Choroid plexus epithelial cell (primary cell): Measurements from ENCODE around the gene KIF1B.

Source experiments
- DNase-seq: peaks from one replicate; pipeline ENCODE4 v3.0.0-alpha.2; 2010; ENCODE audit warnings: low read depth
- H3K4me3 ChIP-seq: 2 replicates; pipeline ENCODE4 v1.5.1; 2011; ENCODE audit warnings: low read depth, mild to moderate bottlenecking, control low read depth, low read length, moderate library complexity
- TF ChIP-seq, protein P1 (sequence below): conservative IDR thresholded peaks from 2 replicates; pipeline ENCODE4 v1.5.1; 2011; ENCODE audit warnings: low read depth, mild to moderate bottlenecking, control low read depth, inconsistent platforms, low read length, moderate library complexity

Gene KIF1B

DNA sequence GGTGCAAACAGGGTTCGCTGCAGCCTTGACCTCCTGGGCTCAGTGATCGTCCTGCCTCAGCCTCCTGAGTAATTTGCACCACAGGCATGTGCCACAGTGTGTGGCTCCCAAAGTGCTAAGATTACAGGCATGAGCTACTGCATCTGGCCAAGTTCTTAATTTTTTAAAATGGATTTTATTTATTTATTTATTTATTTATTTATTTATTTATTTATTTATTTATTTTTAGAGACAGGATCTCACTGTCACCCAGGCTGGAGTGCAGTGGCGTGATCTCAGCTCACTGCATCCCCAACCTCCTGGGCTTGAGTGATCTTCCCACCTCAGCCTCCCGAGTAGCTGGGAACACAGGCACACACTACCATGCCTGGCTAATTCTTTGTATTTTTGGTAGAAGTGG is 54.7 kb downstream of the KIF1B start:
- no peak overlapping the region for H3K4me3 ChIP-seq
- TF ChIP-seq, protein P1, sequence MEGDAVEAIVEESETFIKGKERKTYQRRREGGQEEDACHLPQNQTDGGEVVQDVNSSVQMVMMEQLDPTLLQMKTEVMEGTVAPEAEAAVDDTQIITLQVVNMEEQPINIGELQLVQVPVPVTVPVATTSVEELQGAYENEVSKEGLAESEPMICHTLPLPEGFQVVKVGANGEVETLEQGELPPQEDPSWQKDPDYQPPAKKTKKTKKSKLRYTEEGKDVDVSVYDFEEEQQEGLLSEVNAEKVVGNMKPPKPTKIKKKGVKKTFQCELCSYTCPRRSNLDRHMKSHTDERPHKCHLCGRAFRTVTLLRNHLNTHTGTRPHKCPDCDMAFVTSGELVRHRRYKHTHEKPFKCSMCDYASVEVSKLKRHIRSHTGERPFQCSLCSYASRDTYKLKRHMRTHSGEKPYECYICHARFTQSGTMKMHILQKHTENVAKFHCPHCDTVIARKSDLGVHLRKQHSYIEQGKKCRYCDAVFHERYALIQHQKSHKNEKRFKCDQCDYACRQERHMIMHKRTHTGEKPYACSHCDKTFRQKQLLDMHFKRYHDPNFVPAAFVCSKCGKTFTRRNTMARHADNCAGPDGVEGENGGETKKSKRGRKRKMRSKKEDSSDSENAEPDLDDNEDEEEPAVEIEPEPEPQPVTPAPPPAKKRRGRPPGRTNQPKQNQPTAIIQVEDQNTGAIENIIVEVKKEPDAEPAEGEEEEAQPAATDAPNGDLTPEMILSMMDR = no peak
- no peak for DNase-seq

DNA sequence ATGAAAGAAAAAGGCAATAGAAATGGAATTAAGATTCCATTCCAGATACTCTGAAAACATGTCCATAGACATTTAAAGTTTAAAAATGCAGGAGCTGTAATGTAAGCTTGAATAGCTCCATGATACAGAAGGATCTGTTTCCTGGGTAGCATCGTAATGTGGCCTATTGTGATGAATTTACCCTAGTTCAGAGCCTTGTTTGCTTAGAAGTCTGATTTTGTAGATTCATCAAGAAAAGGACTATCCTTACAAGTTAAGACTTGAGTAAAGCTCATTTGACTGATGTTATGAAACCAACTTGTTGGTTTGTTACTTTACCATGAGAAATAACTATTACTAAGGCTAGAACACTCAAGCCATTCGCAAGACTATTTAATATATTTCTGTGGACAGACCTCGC is 55.5 kb downstream of the KIF1B start:
- TF ChIP-seq, protein P1 = no peak
- no peak overlapping the region for H3K4me3 ChIP-seq
- DNase-seq = no peak

DNA sequence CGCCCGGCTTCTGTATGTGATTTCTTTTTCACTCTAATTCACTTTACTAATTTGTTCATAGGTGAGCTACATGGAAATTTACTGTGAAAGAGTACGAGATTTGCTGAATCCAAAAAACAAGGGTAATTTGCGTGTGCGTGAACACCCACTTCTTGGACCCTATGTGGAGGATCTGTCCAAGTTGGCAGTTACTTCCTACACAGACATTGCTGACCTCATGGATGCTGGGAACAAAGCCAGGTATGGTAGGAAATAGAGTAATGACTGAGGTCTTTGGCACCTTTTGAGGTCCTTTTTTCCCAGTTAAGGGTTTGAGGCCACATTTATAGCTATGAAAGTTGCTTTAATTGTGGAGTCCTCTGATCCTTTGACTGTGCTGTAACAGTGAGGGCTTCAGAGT is 56.9 kb downstream of the KIF1B start:
- TF ChIP-seq, protein P1 = no peak
- DNase-seq = no peak
- no peak overlapping the region for H3K4me3 ChIP-seq

DNA sequence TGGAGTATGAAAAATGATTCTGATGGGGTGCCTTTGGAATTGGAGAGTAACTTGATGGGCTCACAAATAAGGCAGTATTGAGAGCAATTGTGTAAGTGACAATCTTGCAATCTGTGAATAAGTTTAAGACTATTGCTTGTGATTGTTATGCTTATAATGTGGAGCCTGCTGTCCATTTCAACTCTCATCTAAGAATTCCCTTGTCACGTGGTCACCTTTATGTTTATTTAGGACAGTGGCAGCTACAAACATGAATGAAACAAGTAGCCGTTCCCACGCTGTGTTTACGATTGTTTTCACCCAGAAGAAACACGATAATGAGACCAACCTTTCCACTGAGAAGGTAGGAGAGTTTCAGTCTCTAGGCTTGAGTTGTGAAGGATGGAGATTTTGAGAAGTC is 57.6 kb downstream of the KIF1B start:
- TF ChIP-seq, protein P1 = no peak
- no peak overlapping the region for H3K4me3 ChIP-seq
- DNase-seq = no peak

DNA sequence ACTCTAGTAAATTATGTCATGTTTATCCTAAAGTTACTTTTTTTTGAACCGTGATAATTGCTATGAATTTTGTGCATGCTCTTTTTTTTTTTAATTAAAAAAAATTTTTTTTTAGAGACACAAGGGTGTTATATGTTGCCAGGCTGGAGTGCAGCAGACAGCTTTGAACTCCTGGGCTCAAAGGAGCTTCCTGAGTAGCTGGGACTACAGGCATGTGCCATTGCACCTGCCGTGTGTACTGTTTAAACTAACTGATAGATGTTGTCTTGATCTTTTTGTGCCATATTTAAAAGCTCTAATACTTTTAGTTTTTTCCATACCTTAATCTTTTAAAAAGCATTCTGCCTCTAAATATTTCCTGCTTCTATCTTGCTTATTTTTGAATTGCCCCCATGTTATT is 60.7 kb downstream of the KIF1B start:
- no peak for DNase-seq
- TF ChIP-seq, protein P1 = no peak

DNA sequence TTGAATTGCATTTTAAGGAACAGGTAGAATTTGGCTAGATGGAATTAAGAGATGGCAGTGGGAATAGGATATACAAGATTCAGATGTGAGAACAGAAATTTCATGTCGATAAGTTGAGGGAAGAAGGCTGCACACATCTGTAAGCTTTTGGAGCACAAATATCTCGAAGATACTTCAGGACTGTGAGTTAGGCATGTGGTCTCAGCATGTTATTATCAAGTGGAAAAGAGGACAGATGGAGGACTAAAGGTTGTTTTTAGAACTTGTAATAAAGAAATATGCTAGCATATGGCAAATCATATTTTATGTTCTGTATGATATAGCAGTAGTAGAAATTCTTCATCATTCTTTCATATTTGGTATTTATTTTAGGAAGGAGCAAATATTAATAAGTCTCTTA is 61.5 kb downstream of the KIF1B start:
- TF ChIP-seq, protein P1 = no peak
- no peak overlapping the region for H3K4me3 ChIP-seq
- DNase-seq = no peak

More for the DNA sequence above, 60.7 kb downstream of the KIF1B start:
- no peak overlapping the region for H3K4me3 ChIP-seq

DNA sequence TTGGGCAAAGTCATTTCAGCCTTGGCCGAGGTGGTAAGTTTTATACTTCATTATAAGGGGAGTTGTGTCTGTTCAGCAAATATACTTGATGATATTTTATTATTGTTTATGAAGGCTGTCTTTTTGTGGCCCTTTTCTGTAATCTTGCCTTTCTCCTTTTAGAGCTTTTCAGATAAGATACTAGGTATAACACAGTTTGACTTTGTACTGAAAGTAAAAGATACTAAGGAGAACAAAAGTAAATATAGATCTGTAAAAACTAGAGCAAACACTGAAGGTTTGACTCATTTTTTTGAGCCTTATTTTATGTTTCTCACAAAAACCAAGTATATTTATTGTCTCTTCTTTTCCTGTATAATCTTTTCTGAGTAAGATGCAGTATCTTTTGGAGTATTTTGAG is 61.9 kb downstream of the KIF1B start:
- no peak overlapping the region for H3K4me3 ChIP-seq
- no peak for DNase-seq
- TF ChIP-seq, protein P1 = no peak
